Activated gamma-delta T cell treated with anti-CD3 and anti-CD28 coated beads, Interleukin-2, amount 50 U/mL, for 16 hours (primary cell): ENCODE results near the gene EQTN.

Source experiments
- DNase-seq: peaks from one replicate; pipeline ENCODE4 v3.0.0-alpha.2; 2020; ENCODE audit warnings: low read depth

Gene EQTN

GRCh38 chr9:27297050-27297449, at the start of gene EQTN:
Gene EQTN (minus strand): TSS chr9:27297150. CDS start chr9:27297055, 95 bp downstream.
- DNase-seq = no peak

GRCh38 chr9:27344776-27345175, 47.8 kb upstream of the EQTN start:
- DNase-seq = no peak

- DNase-seq = no peak
Observed at GRCh38 chr9:27341545-27342294, 44.8 kb upstream of the EQTN start.

- no peak for DNase-seq
Observed at GRCh38 chr9:27340961-27341511, 44.1 kb upstream of the EQTN start.

GRCh38 chr9:27340285-27340674, 43.3 kb upstream of the EQTN start:
- DNase-seq = no peak

- DNase-seq = no peak
Observed at GRCh38 chr9:27339661-27340284, 42.8 kb upstream of the EQTN start.

- DNase-seq = no peak
Observed at GRCh38 chr9:27338527-27338903, 41.6 kb upstream of the EQTN start.

- DNase-seq = no peak
Observed at GRCh38 chr9:27337833-27338526, 41.0 kb upstream of the EQTN start.

- DNase-seq = no peak
Observed at GRCh38 chr9:27337236-27337635, 40.3 kb upstream of the EQTN start.

- DNase-seq = no peak
Observed at GRCh38 chr9:27336829-27337228, 39.9 kb upstream of the EQTN start.

- no peak for DNase-seq
Observed at GRCh38 chr9:27336126-27336525, 39.2 kb upstream of the EQTN start.

GRCh38 chr9:27335075-27335474, 38.1 kb upstream of the EQTN start:
- no peak for DNase-seq

- DNase-seq = peak; percentile 13
Observed at GRCh38 chr9:27333241-27334052, 36.5 kb upstream of the EQTN start.

- DNase-seq = no peak
Observed at GRCh38 chr9:27331393-27331792, 34.4 kb upstream of the EQTN start.

GRCh38 chr9:27329291-27329690, 32.3 kb upstream of the EQTN start:
- no peak for DNase-seq

GRCh38 chr9:27328483-27328882, 31.5 kb upstream of the EQTN start:
- DNase-seq = no peak

- no peak for DNase-seq
Observed at GRCh38 chr9:27311184-27311583, 14.2 kb upstream of the EQTN start.

GRCh38 chr9:27310582-27310981, 13.6 kb upstream of the EQTN start:
- DNase-seq = no peak

GRCh38 chr9:27308691-27309390, 11.9 kb upstream of the EQTN start:
- no peak for DNase-seq

GRCh38 chr9:27304521-27304920, 7.6 kb upstream of the EQTN start:
- DNase-seq = no peak

GRCh38 chr9:27303219-27303618, 6.3 kb upstream of the EQTN start:
- no peak for DNase-seq
